Skeletal muscle satellite cell (primary cell): Measurements from ENCODE around the gene ITGA3.
"Not testable (repeated sequence)": the region's sequence is repeated elsewhere in the genome, so short reads cannot be mapped to it uniquely, and the experiment has no call there.

Experiments used
- H3K27me3 ChIP-seq: 2 replicates; pipeline ENCODE4 v1.7.0; 2013; ENCODE audit warnings: low read length; ENCODE audit not compliant: control insufficient read depth, insufficient read depth
- H3K36me3 ChIP-seq: 2 replicates; pipeline ENCODE4 v1.7.0; 2013; ENCODE audit warnings: mild to moderate bottlenecking, control low read depth, low read length; ENCODE audit not compliant: insufficient read depth
- H3K4me1 ChIP-seq: 2 replicates; pipeline ENCODE4 v1.7.0; 2013; ENCODE audit warnings: low read length; ENCODE audit not compliant: control insufficient read depth, insufficient read depth
- H3K4me2 ChIP-seq: 2 replicates; pipeline ENCODE4 v1.7.0; 2013; ENCODE audit warnings: mild to moderate bottlenecking, low read length
- H3K4me3 ChIP-seq: 2 replicates; pipeline ENCODE4 v1.7.0; 2013; ENCODE audit warnings: low read length
- H3K9ac ChIP-seq: 2 replicates; pipeline ENCODE4 v1.7.0; 2013; ENCODE audit warnings: mild to moderate bottlenecking, low read depth, low read length, moderate library complexity
- H3K9me3 ChIP-seq: replicated peaks from 2 replicates; pipeline ENCODE4 v1.7.0; 2013; ENCODE audit warnings: mild to moderate bottlenecking, control low read depth, low read length

The ITGA3 gene

GRCh38 chr17:50036455-50037261 is 19.3 kb upstream of the ITGA3 start:
- no peaks in the 10 kb centered on the region for H3K36me3 ChIP-seq
- no peaks in the 10 kb centered on the region for H3K27me3 ChIP-seq
- no peaks in the 10 kb centered on the region for H3K9me3 ChIP-seq
- peak overlapping the region; percentile 59 for H3K9ac ChIP-seq
- H3K4me3 ChIP-seq, result no peak overlapping the region
- no peak overlapping the region for H3K4me2 ChIP-seq
- H3K4me1 ChIP-seq, result peaks cover 50% of the 10 kb centered on the region

DNA sequence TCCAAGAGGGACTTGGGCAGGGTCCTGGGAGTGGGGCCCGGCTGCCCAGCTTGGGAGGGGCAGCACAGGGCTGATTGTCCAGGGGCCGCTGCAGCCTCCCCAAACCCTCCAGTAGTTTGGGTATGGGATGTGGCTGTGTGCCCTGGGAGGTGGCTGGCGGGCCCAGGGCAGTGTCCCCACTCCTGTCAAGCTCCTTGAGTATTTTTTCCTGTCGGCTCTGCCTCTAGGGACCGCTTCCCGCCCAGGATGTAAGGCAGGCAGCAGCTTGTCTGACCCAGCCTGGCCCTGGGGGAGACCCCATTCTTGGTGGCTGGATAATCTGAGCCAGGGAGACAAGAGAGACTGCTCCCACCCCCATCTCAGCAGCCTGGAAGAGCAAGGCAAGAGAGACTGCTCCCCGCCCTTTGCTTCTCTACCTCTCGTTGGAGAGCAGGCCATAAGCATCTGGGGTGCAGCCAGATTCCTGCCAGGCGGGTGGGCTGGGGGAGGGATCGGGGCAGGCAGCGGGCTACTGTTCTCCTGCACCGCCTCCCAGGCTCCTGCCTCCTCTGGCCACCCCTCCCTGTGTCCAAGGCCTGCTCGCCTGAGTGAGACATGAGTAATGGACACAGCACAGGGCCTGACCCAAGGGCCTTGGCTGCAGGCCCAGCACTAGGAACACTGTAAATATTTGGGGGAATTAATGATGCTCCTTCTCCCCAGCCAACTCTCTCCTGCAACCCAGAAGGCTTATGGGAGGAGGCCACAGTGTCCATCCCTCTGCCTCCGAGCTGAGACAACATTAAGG is 18.4 kb upstream of the ITGA3 start:
- Histone ChIP-seq H3K9ac (peak overlapping the region; percentile 59), H3K27me3 (no peaks in the 10 kb centered on the region), H3K9me3 (no peaks in the 10 kb centered on the region), H3K4me1 (peaks cover 50% of the 10 kb centered on the region), H3K4me3 (peak overlapping the region; percentile 36), H3K4me2 (peak overlapping the region; percentile 66), H3K36me3 (no peaks in the 10 kb centered on the region)

DNA sequence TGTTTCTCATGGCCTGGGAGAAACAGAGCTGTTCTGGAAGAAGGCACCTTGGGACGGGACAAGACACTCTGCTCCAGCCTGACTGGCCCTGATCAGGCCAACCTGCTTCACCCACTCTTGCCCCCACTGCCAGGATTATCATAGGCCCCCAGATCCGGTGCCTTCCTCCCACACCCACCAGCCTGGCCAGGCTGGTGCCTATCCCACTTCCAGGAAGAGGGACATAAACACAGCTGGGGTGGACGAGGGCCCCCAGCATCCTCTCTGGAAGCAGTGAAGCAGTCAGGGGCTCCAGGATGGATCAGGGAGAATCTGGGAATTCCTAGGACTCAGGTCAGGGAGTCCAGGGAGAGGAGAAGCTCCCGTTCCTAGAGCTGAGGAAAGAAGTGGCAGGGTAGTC is 16.9 kb upstream of the ITGA3 start:
- Histone ChIP-seq H3K4me3 (no peak overlapping the region), H3K9ac (no peak overlapping the region), H3K9me3 (no peaks in the 10 kb centered on the region), H3K36me3 (no peaks in the 10 kb centered on the region), H3K4me2 (no peak overlapping the region), H3K4me1 (peaks cover 49% of the 10 kb centered on the region), H3K27me3 (no peaks in the 10 kb centered on the region)

DNA sequence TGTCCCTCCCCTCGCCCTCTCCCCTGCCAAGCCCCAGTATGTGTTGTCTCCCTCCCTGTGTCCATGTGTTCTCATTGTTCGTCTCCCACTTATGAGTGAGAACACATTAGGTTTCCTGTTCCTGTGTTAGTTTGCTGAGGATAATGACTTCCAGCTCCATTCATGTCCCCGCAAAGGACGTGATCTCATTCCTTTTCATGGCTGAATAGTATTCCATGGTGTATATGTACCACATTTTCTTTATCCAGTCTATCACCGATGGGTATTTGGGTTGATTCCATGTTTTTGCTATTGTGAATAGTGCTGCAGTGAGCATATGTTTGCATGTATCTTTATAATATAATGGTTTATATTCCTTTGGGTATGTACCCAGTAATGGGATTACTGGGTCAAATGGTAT is 15.4 kb upstream of the ITGA3 start:
- H3K36me3 ChIP-seq, H3K9me3 ChIP-seq, H3K9ac ChIP-seq, H3K4me3 ChIP-seq, H3K27me3 ChIP-seq, H3K4me2 ChIP-seq: not testable (repeated sequence)
- H3K4me1 ChIP-seq, result peaks cover 54% of the 10 kb centered on the region

GRCh38 chr17:50042211-50042610 is 13.7 kb upstream of the ITGA3 start:
- Histone ChIP-seq H3K9ac (no peak overlapping the region), H3K36me3 (no peaks in the 10 kb centered on the region), H3K4me2 (no peak overlapping the region), H3K9me3 (no peaks in the 10 kb centered on the region), H3K4me1 (peaks cover 45% of the 10 kb centered on the region), H3K27me3 (no peaks in the 10 kb centered on the region), H3K4me3 (no peak overlapping the region)

GRCh38 chr17:50043290-50044148 is 12.4 kb upstream of the ITGA3 start:
- peaks cover 45% of the 10 kb centered on the region for H3K4me1 ChIP-seq
- no peaks in the 10 kb centered on the region for H3K9me3 ChIP-seq
- peak overlapping the region; percentile 61 for H3K4me2 ChIP-seq
- peak overlapping the region; percentile 43 for H3K4me3 ChIP-seq
- no peaks in the 10 kb centered on the region for H3K27me3 ChIP-seq
- H3K36me3 ChIP-seq, result no peaks in the 10 kb centered on the region
- peak overlapping the region; percentile 30 for H3K9ac ChIP-seq

DNA sequence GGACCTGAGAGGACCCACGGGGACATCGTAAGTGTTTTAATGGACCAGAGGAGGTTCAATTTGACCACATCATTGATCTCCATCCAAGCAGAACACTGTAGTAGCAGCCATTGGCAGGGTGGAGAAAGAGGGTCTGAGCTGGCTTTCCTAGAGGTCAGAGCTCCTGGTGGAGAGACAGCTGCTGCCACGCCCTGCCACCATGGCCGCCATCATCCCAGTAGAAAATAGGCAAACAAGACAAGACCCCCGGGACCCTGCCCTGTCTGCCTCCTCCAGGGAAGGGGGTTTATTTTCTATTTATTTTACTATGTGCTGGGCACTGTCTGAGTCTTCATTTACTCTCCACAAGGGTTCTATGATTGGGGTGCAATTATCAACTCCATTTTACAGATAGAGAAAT is 11.4 kb upstream of the ITGA3 start:
- Histone ChIP-seq H3K4me1 (peaks cover 52% of the 10 kb centered on the region), H3K9me3 (no peaks in the 10 kb centered on the region), H3K9ac (peak overlapping the region; percentile 28), H3K4me3 (no peak overlapping the region), H3K27me3 (no peaks in the 10 kb centered on the region), H3K4me2 (no peak overlapping the region), H3K36me3 (no peaks in the 10 kb centered on the region)

- no peaks in the 10 kb centered on the region for H3K27me3 ChIP-seq
- no peak overlapping the region for H3K4me3 ChIP-seq
- H3K4me2 ChIP-seq, result no peak overlapping the region
- no peaks in the 10 kb centered on the region for H3K9me3 ChIP-seq
- H3K9ac ChIP-seq, result no peak overlapping the region
- H3K4me1 ChIP-seq, result peaks cover 59% of the 10 kb centered on the region
- H3K36me3 ChIP-seq, result no peaks in the 10 kb centered on the region
Measured at GRCh38 chr17:50045154-50045553, 10.8 kb upstream of the ITGA3 start.

DNA sequence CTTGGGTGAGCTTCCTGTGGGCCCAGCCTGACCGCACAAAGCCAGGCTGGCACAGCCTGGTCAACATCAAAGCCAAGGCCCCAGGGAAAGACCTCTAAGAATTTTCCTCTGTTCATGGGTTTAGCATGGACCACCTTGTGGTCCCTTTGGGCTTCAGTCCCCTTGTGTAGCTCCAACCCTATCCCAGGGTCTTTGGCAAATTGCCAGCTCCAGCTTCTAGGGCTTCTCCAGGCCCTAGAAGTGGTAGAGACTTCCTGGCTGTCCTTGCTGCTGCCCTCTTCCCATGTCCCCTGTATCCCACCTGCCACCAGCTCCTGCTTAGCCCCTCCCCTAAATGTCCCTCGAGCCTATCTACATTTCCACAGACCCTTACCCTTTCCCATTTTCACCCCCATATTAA is 9.7 kb upstream of the ITGA3 start:
- H3K4me2 ChIP-seq, result no peak overlapping the region
- H3K9me3 ChIP-seq, result no peaks in the 10 kb centered on the region
- H3K36me3 ChIP-seq, result no peaks in the 10 kb centered on the region
- H3K4me1 ChIP-seq, result peaks cover 69% of the 10 kb centered on the region
- no peaks in the 10 kb centered on the region for H3K27me3 ChIP-seq
- no peak overlapping the region for H3K4me3 ChIP-seq
- H3K9ac ChIP-seq, result no peak overlapping the region

- Histone ChIP-seq H3K4me1 (peaks cover 74% of the 10 kb centered on the region), H3K27me3 (no peaks in the 10 kb centered on the region), H3K4me2 (no peak overlapping the region), H3K9ac (peak overlapping the region; percentile 48), H3K36me3 (no peaks in the 10 kb centered on the region), H3K4me3 (no peak overlapping the region), H3K9me3 (no peaks in the 10 kb centered on the region)
Measured at GRCh38 chr17:50046667-50047066, 9.2 kb upstream of the ITGA3 start.

GRCh38 chr17:50047083-50047482 is 8.8 kb upstream of the ITGA3 start:
- H3K36me3 ChIP-seq, result no peaks in the 10 kb centered on the region
- H3K27me3 ChIP-seq, result no peaks in the 10 kb centered on the region
- peaks cover 78% of the 10 kb centered on the region for H3K4me1 ChIP-seq
- no peak overlapping the region for H3K4me3 ChIP-seq
- peak overlapping the region; percentile 38 for H3K4me2 ChIP-seq
- H3K9me3 ChIP-seq, result no peaks in the 10 kb centered on the region
- H3K9ac ChIP-seq, result peak overlapping the region; percentile 48
